H4 (cell line): Measurements from ENCODE around the gene FGFR3. TPM values are rescaled to one million over a fixed set of nuclear protein-coding genes. Genes with fewer than 3 reads are reported as not detected.

Experiments
- DNase-seq: peaks from one replicate; pipeline ENCODE4 v3.0.0-alpha.2; 2015; ENCODE audit warnings: low spot score
- total RNA-seq: library from RNA; depleted of rRNA; stranded (reverse); fragments of >200 nt; shearing (Covaris generic); gene quantifications from 2 replicates; pipeline ENCODE4 v1.2.3, GENCODE V29; 2014; rRNA removed

The FGFR3 gene
- total RNA-seq = 1.7 and 2.1 TPM in 2 replicates

GRCh38 chr4:1792832-1793495, at the start of gene FGFR3:
TSS of gene FGFR3 (plus strand) at chr4:1793293. CDS start at chr4:1793935, 642 bp downstream.
- DNase-seq = no peak

GRCh38 chr4:1743551-1743950, 49.5 kb upstream of the FGFR3 start:
- no peak for DNase-seq

DNA sequence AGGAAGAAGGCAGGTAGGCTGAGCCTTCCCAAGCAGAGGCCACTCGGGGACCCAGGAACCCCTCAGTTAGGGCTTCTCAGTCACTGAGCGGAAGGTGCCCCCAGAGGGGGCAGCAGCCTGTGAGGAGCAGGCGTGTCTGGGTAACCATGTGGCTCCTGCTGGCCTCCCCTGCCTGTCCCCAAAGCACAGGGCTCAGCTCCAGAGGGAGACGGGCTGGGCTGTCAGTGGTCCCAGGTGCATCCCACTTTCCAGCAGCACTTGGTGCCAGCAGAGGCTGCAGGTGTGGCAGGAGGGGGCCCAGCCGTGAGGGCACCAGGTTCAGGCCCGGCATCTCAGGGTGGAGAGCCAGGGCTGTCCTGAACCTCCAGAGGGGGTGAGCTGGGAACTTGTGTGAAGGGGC, 49.1 kb upstream of the FGFR3 start:
- no peak for DNase-seq

DNA sequence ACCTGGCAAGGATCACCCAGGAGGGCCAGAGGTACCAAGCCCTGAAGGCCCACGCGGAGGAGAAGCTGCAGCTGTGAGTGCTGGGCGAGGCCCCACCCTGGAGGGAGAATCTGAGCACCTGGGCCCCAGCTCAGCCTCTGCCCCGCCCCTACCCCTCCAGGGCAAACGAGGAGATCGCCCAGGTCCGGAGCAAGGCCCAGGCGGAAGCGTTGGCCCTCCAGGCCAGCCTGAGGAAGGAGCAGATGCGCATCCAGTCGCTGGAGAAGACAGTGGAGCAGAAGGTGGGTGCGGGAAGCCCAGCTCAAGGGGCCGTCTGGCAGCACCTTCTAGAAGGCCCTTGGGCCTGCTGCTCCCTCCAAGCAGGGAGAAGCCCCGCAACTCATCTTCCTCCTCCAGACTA, 48.5 kb upstream of the FGFR3 start:
- DNase-seq = no peak

GRCh38 chr4:1745165-1745564, 47.9 kb upstream of the FGFR3 start:
- no peak for DNase-seq

- no peak for DNase-seq
Observed at GRCh38 chr4:1745697-1746096, 47.4 kb upstream of the FGFR3 start.

- DNase-seq = peak; percentile 65
Observed at GRCh38 chr4:1746265-1746691, 46.8 kb upstream of the FGFR3 start.

DNA sequence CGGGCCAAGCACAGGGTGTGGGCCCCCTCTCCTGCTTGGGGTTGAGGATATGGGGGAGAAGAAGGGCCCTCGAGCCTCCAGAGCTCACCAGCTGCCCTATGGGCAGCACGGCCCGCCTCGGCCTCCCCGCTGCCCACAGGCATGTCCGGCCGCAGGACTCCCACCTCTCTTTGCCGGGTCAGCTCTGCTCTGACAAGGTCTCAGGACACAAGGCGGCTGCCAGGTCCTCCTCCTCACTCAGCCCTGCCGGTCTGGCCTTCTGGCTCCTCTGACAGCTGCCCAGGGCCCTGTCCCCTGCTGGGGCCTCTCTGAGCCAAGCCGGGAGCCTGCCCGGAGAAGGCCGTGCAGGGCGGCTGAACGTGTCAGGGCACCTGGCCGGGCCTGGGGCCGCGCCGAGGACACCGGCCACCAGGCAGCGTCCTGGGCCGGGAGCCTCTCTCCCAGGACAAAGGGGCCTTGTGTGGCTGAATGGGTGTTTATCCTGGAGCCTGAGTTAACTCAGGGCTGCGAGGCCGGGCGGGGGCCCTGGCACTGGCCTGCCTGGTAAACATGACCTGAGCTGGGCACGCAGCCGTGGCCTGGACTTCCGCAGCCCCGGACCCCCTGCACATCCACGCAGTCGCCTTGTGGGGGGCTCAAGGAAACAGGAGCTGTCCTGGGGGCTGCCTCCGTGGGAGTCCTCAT, 46.0 kb upstream of the FGFR3 start:
- DNase-seq = no peak

- DNase-seq = no peak
Observed at GRCh38 chr4:1747603-1747967, 45.5 kb upstream of the FGFR3 start.

GRCh38 chr4:1748465-1748995, 44.6 kb upstream of the FGFR3 start:
- peak; percentile 70 for DNase-seq

- DNase-seq = no peak
Observed at GRCh38 chr4:1749370-1749769, 43.7 kb upstream of the FGFR3 start.

- no peak for DNase-seq
Observed at GRCh38 chr4:1749826-1750225, 43.3 kb upstream of the FGFR3 start.

DNA sequence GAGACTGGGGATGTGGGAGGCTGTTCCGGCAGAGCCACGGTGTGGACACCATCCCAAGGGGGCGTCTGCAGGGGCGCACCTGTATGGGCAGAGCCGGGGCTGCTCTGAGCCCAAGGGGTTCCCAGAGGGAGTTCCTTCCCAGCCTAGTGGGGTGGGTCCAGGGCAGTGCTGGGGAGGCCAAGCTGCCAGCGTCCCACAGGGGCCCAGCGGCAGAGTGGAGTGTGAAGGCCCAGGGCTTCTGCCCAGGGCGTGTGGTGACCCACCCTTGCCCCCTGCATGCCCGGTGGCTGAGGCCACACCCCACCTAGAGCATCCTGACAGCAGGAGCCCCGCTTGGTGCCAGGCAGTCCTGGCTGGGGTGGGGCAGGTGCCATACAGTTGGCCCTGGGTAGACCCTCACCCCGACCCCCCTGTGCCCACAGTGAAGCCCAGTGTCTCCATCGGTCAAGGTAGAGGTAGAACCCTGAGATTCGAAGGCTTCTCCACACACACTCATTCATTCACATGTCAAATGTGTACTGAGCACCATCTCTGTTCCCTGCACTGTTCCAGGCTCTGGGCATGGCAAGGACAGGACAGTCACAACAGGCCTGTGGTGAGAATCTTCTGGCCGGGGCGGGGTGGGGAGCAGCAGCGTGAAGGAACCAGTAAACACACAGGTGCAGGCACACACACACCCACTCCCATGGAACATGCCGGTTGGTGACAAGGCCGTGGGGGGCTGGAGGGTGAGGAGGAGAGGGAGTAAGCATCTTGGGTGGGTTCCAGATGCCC, 42.5 kb upstream of the FGFR3 start:
- DNase-seq = no peak

GRCh38 chr4:1751155-1751918, 41.8 kb upstream of the FGFR3 start:
- DNase-seq = no peak

DNA sequence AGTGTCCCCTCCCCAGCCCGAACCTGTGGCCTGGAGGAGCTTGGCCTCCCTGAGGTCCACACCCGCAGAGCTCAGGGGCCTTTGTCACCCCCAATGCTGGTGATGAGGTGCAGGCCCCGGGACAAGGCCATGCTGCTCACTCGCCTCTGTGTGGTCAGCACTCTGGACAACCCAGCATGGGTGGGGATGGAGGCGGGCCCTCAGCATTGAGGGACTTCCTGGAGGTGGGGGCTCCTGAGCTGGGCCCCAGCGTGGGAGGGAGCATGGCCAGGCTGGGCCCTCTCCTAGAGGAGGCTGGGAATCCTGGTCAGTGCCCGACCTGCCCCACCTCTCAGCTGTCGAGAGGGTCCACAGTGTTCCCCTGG, 41.2 kb upstream of the FGFR3 start:
- DNase-seq = no peak

DNA sequence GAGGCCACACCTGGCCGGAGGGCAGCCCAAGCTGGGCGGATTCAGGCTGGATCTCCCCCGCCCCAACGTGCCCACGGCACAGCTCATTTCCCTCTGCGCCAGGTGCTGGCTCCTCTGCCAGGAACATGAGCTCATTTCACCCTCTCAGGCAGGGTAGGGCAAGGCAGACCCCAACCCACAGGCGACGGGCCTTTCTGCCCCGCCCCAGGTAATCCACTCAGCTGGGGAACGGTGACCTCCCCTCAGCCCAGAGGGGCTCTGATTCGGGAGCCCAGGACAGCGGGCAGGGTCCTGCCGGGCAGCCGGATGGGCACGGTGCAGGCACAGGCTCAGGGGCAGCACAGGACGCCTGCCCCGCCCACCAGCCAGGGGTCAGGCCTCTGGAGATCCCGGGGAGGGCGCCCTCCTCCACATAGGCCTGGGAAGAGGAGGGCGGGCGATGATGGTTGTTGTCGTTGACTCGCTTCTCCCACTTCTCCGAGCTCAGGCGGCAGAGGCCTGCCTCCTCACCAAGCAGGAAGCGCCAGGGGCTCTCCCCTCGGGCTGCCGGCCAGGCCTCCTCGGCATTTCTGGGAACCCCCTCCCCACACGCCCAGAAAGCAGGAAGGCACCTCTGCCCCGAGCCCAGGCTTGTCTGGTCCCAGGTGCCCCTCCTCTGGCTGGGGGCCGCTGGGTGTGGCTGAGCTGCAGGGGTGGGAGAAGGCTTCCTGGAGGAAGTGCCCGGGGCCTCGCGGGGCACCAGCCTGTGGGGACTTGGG, 40.6 kb upstream of the FGFR3 start:
- DNase-seq = no peak

- DNase-seq = no peak
Observed at GRCh38 chr4:1753294-1753696, 39.8 kb upstream of the FGFR3 start.

DNA sequence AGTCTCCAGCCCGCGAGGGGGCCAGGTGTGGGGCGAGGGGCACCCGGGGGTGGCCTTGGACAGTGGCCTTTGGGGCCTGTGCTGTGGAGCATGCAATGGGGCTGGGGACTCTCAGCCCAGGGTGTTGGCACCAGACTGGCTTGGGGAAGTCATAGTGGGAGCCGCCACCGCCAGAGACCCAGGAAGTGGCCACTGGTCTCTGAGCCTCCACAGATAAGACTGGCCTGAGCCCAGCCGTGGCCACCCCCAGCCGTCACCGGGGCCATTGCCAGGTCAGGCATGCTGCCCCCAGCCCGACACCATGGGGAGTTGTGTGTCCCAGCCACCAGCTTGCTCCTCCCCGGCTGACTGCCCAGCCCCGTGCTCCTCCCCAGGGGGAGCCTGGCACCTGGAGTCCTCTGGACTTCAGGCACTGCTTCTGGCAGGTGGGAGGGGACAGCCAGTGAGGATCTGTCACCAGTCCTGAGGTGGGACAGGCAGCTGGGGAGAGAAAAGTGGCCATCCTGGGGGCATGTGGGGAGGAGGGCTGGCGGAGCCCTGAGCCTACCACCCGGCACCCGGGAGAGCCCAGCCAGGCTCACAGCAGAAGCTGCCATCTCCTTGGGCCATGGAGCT, 39.3 kb upstream of the FGFR3 start:
- no peak for DNase-seq

DNA sequence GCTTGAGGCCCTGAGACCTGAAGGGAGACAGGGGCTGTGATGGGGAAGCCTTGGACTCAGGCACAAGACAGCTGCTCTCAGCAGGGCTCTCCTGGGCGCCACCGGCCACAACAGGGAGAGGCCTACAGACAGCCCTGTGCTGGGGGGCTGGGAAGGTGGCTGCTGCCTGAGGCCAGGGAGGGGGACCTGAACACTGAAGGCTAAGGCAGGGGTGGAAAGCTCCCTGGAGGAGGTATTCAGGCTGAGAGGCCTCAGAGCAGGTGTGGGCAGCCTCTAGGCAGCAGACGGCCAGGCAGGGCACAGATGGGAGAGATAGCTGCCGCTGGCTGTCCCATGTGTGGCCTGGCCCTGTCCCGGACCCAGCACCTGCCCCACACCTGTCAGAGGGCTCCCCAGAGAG, 38.8 kb upstream of the FGFR3 start:
- no peak for DNase-seq

DNA sequence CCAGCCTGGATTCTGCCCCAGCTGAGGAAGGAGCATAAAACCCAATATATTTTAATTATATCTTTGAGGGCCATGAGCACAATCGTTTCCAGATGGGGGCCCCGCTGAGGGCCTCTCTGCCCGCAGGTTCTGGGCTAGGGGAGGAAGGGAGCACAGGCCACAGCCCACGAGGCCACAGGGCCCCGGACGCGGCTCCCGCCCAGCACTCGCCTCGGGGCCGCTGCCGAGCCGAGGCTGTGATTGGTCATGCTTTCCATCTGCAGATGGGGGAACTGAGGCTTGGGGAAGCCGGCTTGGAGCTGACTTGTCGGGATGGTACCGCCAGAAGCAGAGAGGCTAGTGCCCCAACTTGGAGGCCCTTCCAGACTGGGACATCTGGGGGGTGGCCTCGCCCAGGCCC, 37.8 kb upstream of the FGFR3 start:
- DNase-seq = no peak

DNA sequence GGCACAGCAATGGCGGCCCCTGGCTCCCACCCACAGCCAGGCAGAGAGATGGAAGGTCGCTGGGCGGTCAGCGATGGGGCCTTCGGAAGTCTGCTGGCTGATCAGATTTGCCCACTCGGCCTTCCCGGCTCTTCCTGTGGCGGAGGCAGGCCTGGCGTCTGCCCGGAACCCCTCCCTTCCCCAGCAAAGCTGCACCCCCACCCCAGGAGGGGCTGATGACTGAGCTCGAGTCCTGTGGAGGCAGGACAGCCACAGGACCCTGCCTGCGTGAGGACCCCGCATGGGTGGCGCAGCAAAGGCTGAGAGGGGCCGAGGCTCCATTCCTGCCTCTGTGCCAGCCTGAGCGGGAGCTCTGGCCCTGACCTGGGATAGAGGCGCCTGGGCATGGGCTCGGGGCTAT, 37.0 kb upstream of the FGFR3 start:
- DNase-seq = no peak
